Astrocyte of the cerebellum (primary cell): Measurements from ENCODE around the gene ZNF565.
"Not testable (repeated sequence)": the region's sequence is repeated elsewhere in the genome, so short reads cannot be mapped to it uniquely, and the experiment has no call there.

Experiments used
- DNase-seq: peaks from one replicate; pipeline ENCODE4 v3.0.0-alpha.2; 2011; ENCODE audit warnings: low read depth
- H3K4me3 ChIP-seq: 2 replicates; pipeline ENCODE4 v1.5.1; 2011; ENCODE audit warnings: mild to moderate bottlenecking, low read depth, low read length, moderate library complexity
- in situ Hi-C: cut with HindIII; loops from 2 replicates; pipeline ENCODE4 v1.10.0; 2017; ENCODE audit warnings: low sequenced_read_pairs
- TF ChIP-seq, protein P1 (sequence below): IDR thresholded peaks from 2 replicates; pipeline ENCODE4 v1.5.1; 2012; ENCODE audit warnings: low read length, low read depth, moderate library complexity, mild to moderate bottlenecking; ENCODE audit errors: missing control alignments

ZNF565 gene

DNA sequence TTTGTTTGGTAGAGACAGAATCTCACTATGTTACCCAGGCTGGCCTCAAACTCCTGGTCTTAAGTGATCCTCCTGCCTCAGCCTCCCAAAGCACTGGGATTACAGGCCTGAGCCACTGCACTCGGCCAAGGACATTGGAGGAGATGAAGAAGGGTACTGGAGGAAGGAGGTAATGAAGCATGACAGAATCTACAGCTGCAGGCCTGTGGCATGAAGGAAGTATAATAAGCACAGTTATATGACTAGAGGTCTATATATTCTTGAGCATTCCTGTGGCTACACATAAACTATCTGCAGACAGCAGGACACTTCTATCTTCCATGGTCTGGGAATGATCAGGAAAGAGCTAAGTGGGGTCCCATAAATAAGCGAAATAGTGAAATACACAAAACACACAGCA, 18.2 kb downstream of the ZNF565 start:
- in situ Hi-C loops, result no loop called here
- DNase-seq, result no peak
- H3K4me3 ChIP-seq, result no peak overlapping the region
- TF ChIP-seq, protein P1, sequence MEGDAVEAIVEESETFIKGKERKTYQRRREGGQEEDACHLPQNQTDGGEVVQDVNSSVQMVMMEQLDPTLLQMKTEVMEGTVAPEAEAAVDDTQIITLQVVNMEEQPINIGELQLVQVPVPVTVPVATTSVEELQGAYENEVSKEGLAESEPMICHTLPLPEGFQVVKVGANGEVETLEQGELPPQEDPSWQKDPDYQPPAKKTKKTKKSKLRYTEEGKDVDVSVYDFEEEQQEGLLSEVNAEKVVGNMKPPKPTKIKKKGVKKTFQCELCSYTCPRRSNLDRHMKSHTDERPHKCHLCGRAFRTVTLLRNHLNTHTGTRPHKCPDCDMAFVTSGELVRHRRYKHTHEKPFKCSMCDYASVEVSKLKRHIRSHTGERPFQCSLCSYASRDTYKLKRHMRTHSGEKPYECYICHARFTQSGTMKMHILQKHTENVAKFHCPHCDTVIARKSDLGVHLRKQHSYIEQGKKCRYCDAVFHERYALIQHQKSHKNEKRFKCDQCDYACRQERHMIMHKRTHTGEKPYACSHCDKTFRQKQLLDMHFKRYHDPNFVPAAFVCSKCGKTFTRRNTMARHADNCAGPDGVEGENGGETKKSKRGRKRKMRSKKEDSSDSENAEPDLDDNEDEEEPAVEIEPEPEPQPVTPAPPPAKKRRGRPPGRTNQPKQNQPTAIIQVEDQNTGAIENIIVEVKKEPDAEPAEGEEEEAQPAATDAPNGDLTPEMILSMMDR, result no peak

GRCh38 chr19:36186722-36187121, 27.7 kb downstream of the ZNF565 start:
- in situ Hi-C loops, H3K4me3 ChIP-seq, DNase-seq: not testable (repeated sequence)

DNA sequence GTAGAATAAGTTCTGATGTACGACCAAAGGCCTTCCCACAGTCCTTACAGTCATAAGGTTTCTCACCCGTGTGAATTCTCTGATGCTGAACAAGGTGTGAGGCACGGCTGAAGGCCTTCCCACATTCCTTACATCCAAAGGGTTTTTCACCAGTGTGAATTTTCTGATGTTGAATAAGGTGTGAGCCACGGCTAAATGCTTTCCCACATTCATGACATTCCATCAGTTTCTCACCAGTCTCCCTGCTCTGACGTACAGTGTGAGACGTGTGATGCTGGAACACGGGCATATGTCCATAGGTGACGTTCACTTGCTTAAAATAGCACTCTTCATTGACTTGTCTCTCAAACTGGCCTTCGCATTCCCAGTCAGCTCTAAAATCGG, 31.2 kb downstream of the ZNF565 start:
- H3K4me3 ChIP-seq, result no peak overlapping the region
- TF ChIP-seq, protein P1, result no peak
- in situ Hi-C loops, result no loop called here
- DNase-seq, result no peak

GRCh38 chr19:36182612-36183244, 31.7 kb downstream of the ZNF565 start:
- DNase-seq, result peak; percentile 53
- H3K4me3 ChIP-seq, result no peak overlapping the region
- TF ChIP-seq, protein P1, result no peak
- in situ Hi-C loops, result no loop called here

DNA sequence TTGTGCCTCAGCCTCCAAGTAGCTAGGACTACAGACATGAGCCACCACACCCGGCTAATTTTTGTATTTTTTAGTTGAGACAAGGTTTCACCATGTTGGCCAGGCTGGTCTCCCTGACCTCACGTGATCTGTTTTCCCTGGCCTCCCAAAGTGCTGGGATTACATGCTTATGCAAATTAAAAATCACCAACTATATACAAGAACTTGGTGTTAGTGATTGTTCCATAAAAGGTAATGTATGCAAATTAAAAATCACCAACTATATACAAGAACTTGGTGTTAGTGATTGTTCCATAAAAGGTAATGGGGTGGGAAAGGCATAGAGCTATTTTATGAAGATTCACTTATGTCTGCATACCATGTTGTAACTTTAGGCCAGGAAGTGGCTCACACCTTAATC, 35.4 kb downstream of the ZNF565 start:
- H3K4me3 ChIP-seq, in situ Hi-C loops, DNase-seq: not testable (repeated sequence)

GRCh38 chr19:36173846-36174245, 40.6 kb downstream of the ZNF565 start:
- DNase-seq, H3K4me3 ChIP-seq, in situ Hi-C loops: not testable (repeated sequence)

DNA sequence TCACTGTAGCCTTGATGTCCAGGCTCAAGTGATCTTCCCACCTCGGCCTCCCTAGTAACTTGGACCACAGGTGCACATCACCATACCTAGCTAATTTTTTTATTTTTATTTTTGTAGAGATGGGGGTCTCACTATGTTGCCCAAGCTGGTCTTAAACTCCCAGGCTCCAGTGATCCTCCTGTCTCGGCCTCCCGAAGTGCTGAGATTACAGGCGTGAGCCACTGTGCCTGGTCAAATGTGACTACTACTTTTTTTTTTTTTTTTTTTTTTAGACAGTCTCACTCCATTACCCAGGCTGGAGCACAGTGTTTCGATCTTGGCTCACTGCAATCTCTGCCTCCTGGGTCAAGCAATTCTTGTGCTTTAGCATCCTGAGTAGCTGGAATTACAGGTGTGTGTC, 41.6 kb downstream of the ZNF565 start:
- in situ Hi-C loops, result no loop called here
- TF ChIP-seq, protein P1, result no peak
- no peak for DNase-seq
- no peak overlapping the region for H3K4me3 ChIP-seq

DNA sequence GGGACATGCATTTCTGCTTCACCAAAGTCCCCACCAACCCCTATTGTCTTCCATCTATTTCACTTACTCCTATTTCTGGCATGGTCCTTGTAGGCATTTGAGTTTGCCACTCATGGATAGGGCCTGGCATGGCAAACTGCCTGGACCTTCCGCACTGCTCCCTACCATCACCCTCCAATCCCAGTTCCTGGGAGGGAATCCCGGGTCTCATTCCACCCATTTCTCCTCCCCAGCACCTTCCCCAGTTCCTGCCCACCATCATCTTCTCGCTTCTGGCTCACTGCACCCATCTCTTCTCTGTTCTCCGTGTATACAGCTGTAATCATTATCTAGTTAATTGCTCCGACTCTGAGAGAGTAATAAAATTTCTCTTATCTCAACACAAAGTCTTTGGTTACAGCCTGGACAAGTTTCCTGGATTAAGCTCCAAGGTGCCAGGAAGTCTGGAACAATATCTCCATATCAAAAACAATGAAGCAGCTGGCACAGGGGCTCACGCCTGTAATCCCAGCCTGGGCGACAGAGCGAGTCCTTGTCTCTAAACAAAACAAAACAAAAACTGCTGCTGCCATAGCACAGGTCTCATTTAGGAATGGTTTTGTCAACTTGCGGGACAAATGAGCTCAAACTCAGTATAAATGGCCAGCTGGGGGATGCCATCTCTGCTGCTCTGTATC, 45.2 kb downstream of the ZNF565 start:
- TF ChIP-seq, protein P1, result no peak
- no peak overlapping the region for H3K4me3 ChIP-seq
- no peak for DNase-seq
- in situ Hi-C loops, result no loop called here
